Lung (tissue), 12 donors: Measurements from ENCODE around the gene DCLK1. TPM values are rescaled to one million over a fixed set of nuclear protein-coding genes. Genes with fewer than 3 reads are reported as not detected.

Experiments used
- ATAC-seq: fragments of 200-7000 bp; cut with Tn5 transposase; one replicate; pipeline ENCODE4 v1.9.1; 2020; ENCODE audit warnings: moderate number of reproducible peaks; ENCODE audit not compliant: insufficient read depth, low FRiP score
- DNase-seq, 3 donors: peaks; one replicate each; pipeline ENCODE4 v3.0.0-alpha.2; 2013 to 2017
- H3K27ac ChIP-seq, 2 donors: one replicate each; pipeline ENCODE4 v1.5.1; 2013; ENCODE audit warnings: mild to moderate bottlenecking in 2 of 2, moderate library complexity in 2 of 2, control low read depth in 1 of 2, inconsistent platforms in 1 of 2, low read depth in 1 of 2, low read length in 1 of 2
- H3K27me3 ChIP-seq, 3 donors: one replicate each; pipeline ENCODE4 v1.5.1; 2013; ENCODE audit warnings: low read length in 2 of 3; ENCODE audit not compliant: control insufficient read depth in 3 of 3, insufficient read depth in 3 of 3
- H3K36me3 ChIP-seq, 4 donors: one replicate each; pipeline ENCODE4 v1.5.1; 2013; ENCODE audit warnings: low read length in 4 of 4, mild to moderate bottlenecking in 1 of 4, moderate library complexity in 1 of 4; ENCODE audit not compliant: control insufficient read depth in 4 of 4, insufficient read depth in 4 of 4
- H3K4me1 ChIP-seq, 5 donors: one replicate each; pipeline ENCODE4 v1.5.1; 2013; ENCODE audit warnings: low read length in 5 of 5, mild to moderate bottlenecking in 2 of 5, moderate library complexity in 1 of 5; ENCODE audit not compliant: control insufficient read depth in 5 of 5, insufficient read depth in 5 of 5
- H3K4me3 ChIP-seq: one replicate; pipeline ENCODE4 v1.5.1; 2013; ENCODE audit warnings: mild to moderate bottlenecking, control low read depth, moderate library complexity
- H3K9ac ChIP-seq, 2 donors: one replicate each; pipeline ENCODE4 v1.5.1; 2013; ENCODE audit warnings: low read length in 2 of 2, control low read depth in 1 of 2; ENCODE audit not compliant: insufficient read depth in 1 of 2
- H3K9me3 ChIP-seq, 4 donors: one replicate each; pipeline ENCODE4 v1.5.1; 2013; ENCODE audit warnings: low read length in 3 of 4, mild to moderate bottlenecking in 1 of 4, moderate library complexity in 1 of 4; ENCODE audit not compliant: control insufficient read depth in 4 of 4, insufficient read depth in 3 of 4
- CTCF ChIP-seq: IDR thresholded peaks from 2 replicates; pipeline ENCODE4 v1.5.1; 2012; ENCODE audit warnings: mild to moderate bottlenecking; ENCODE audit errors: control extremely low read depth, extremely low read depth
- WGBS, 2 donors: extraction: QIAGEN DNeasy Blood & Tissue Kit; methylation state at CpG; one replicate each; pipeline ENCODE4 v1.1.7; 2013; 5-methylcytosine and 5-hydroxymethylcytosine counted together
- polyA plus RNA-seq, 2 donors: library from polyadenylated mRNA; stranded (reverse); fragments of 200-250 nt; gene quantifications; one replicate each; pipeline ENCODE4 v1.2.1, GENCODE V29; 2013
- total RNA-seq, 2 donors: library from RNA; depleted of rRNA in 1 of 2; stranded (reverse); fragments of >200 nt in 1 of 2; gene quantifications; one replicate each; pipeline ENCODE4 v1.2.1, GENCODE V29; 2014 to 2021
- donor health status: control.
- donor health status: control.
- donor health status: Bipolar disorder and iron deficiency.
- donor health status: healthy.
- donor health status: DM: yes; HTN: yes; CAD: no.

The DCLK1 gene
- total and polyA plus RNA-seq, 4 donors, result 1.2 to 23.5 (median 7.0) TPM

- ATAC-seq (no peak), DNase-seq (no peak)
- H3K9ac ChIP-seq, result no peak overlapping the region
- no peak overlapping the region for H3K27ac ChIP-seq
- H3K4me3 ChIP-seq, result no peak overlapping the region
- 60 to 74% methylated on average over 1 of the region's 1 CpG for WGBS, 2 donors
- peaks cover 0 to 12% (median 0%) of the 10 kb centered on the region in 5 donors for H3K4me1 ChIP-seq
- no peaks in the 10 kb centered on the region for H3K9me3 ChIP-seq
- H3K36me3 ChIP-seq, result peaks cover 0 to 2% (median 0%) of the 10 kb centered on the region in 4 donors
- TF ChIP-seq CTCF, result no peak
- H3K27me3 ChIP-seq, result no peaks in the 10 kb centered on the region
Observed at GRCh38 chr13:35856721-35857364, 274.3 kb downstream of the DCLK1 start.

GRCh38 chr13:35856084-35856483, 275.1 kb downstream of the DCLK1 start:
- no peak for DNase-seq
- no peaks in the 10 kb centered on the region for H3K27me3 ChIP-seq
- no peak overlapping the region for H3K27ac ChIP-seq
- peaks cover 0 to 2% (median 0%) of the 10 kb centered on the region in 4 donors for H3K36me3 ChIP-seq
- no peak overlapping the region for H3K4me3 ChIP-seq
- H3K9me3 ChIP-seq, result no peaks in the 10 kb centered on the region
- no peak for ATAC-seq
- H3K4me1 ChIP-seq, result peaks cover 0 to 12% (median 0%) of the 10 kb centered on the region in 5 donors
- no peak overlapping the region for H3K9ac ChIP-seq
- WGBS, 2 donors, result 56 to 71% methylated on average over 4 of the region's 4 CpGs
- TF ChIP-seq CTCF, result no peak

- Histone ChIP-seq H3K9ac (no peak overlapping the region), H3K27me3 (no peaks in the 10 kb centered on the region), H3K27ac (no peak overlapping the region), H3K9me3 (no peaks in the 10 kb centered on the region), H3K4me3 (no peak overlapping the region), H3K4me1 (peaks cover 0 to 12% (median 0%) of the 10 kb centered on the region in 5 donors), H3K36me3 (peaks cover 0 to 2% (median 0%) of the 10 kb centered on the region in 4 donors)
- WGBS, 2 donors, result 16 to 37% methylated on average over 12 of the region's 12 CpGs
- DNase-seq (no peak), ATAC-seq (no peak)
- no peak for TF ChIP-seq CTCF
Observed at GRCh38 chr13:35855531-35856019, 275.6 kb downstream of the DCLK1 start.
